SH-SY5Y (cell line): ENCODE results near the gene PXYLP1.

Experiments used
- GATA2 ChIP-seq: IDR thresholded peaks from 2 replicates; pipeline ENCODE4 v1.6.1; 2011; ENCODE audit warnings: mild to moderate bottlenecking, low read depth, low read length
- GATA3 ChIP-seq: IDR thresholded peaks from 2 replicates; pipeline ENCODE4 v1.6.1; 2011; ENCODE audit warnings: low read depth, mild to moderate bottlenecking, low read length, moderate library complexity

DNA sequence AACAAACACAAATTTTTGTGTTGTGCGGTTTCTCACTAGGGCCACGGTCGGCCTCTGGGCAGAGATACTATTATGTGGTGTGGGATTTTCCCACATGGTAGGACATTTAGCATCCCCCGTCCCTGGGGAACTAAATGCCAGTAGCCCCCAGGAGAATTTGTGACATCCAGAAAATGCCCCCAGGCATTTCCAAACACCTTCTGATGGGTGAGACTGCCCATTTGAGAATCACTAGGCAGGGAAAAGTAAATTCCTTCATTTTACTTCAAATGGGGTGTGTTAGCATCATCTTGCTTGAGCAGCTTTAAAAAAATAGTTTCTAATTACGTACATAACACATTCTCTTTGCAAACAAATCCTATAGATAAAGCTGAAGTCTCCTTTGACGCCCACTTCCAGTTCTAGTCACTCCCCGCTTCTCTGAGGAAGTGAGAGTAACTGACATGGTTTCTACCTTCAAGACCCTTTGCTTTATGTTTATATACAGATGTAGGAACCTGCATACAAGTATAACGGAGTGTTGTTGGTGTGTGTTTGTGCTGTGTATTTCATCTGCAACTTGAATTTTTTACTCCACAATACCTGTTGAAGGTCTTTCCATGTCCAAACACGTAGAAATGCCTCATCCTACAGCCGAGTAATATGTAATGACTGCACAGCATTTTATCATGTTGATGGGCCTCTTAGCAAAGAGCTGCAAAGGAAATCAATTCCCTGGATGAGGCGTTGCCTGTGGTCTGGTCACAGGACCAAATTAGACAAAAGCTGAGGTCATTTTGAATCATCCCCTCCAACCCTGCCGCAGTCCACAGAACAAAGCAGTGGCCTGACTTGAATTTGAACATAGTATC lies 105.3 kb downstream of the PXYLP1 start:
- TF ChIP-seq GATA3 (no peak), GATA2 (no peak)
